Stomach smooth muscle (tissue), 2 donors: ENCODE data around the gene KIF5B.
"Not testable (repeated sequence)": the region's sequence is repeated elsewhere in the genome, so short reads cannot be mapped to it uniquely, and the experiment has no call there.

ENCODE experiments used
- H3K27ac ChIP-seq: one replicate; pipeline ENCODE4 v1.7.0; 2013; ENCODE audit warnings: mild to moderate bottlenecking, low read length, inconsistent platforms
- H3K27me3 ChIP-seq, 2 donors: one replicate each; pipeline ENCODE4 v1.7.0; 2013; ENCODE audit warnings: low read length in 2 of 2; ENCODE audit not compliant: insufficient read depth in 2 of 2, control insufficient read depth in 1 of 2
- H3K36me3 ChIP-seq, 2 donors: one replicate each; pipeline ENCODE4 v1.7.0; 2013; ENCODE audit warnings: low read length in 2 of 2; ENCODE audit not compliant: control insufficient read depth in 2 of 2, insufficient read depth in 2 of 2
- H3K4me1 ChIP-seq: one replicate; pipeline ENCODE4 v1.7.0; 2013; ENCODE audit warnings: low read length; ENCODE audit not compliant: control insufficient read depth, insufficient read depth
- H3K4me3 ChIP-seq, 2 donors: one replicate each; pipeline ENCODE4 v1.7.0; 2013; ENCODE audit warnings: low read length in 2 of 2
- H3K9ac ChIP-seq, 2 donors: one replicate each; pipeline ENCODE4 v1.7.0; 2013; ENCODE audit warnings: low read length in 2 of 2, mild to moderate bottlenecking in 1 of 2
- H3K9me3 ChIP-seq, 2 donors: one replicate each; pipeline ENCODE4 v1.7.0; 2013; ENCODE audit warnings: low read length in 2 of 2; ENCODE audit not compliant: control insufficient read depth in 2 of 2
- donor health status: healthy.
- donor health status: Pancreatic carcinoma.

The KIF5B gene

DNA sequence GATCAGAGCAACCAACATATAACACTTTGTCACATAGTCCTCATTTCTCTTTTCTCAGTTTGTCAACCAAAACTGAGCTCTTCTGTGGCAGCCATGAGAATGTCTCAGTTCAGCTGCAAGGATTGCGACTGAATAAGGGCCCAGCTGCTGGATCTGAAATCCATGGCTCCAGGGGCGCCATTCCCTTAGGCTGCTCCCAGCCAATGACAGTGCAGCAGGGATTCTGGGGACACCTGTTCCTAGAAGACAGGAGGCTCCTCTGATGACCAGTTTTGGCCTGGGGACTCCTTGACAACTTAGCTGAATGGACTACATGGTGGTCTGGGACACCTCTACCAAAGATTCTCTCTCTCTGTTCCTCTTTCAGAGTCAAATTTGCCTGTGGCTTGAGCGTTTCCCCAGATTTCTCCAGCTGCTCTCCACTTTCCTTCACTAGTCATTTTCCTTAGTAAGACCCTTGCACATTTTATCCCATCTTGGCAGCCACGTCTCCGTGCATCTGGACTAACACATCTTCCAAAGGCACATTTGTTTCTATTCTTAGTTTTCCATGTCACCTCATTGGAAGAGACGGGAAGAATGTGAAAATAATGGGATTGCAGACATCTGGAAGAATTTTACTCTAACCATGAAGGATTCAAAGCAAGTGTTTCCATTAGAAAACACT is 28.1 kb upstream of the KIF5B start:
- H3K27ac ChIP-seq = no peak overlapping the region

DNA sequence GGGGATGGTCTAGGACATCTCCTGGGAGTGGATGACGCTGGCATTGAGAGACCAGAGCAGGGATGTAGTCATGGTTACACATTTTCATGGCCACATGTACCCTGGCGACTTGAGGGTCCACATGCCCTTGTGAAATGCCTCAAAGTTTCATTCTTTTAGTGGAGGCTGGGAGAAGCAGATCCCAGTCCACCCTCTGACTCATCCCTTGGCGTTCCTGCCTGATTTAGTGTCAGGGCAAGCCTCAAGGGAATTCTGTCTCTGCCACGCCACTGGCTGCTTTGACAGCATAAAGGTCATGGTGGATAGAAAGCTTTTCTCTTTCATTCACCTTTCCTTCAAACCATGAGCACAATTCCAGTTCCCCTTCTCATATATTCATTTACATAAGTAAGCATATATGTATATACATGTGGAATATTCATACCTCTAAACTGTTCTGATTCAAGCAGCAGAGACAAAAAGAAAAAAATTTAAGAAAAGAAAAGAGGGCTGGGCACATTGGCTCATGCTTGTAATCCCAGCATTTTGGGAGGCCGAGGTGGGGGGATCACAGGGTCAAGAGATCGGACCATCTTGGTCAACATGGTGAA is 21.8 kb upstream of the KIF5B start:
- no peaks in the 10 kb centered on the region for H3K27me3 ChIP-seq
- no peak overlapping the region for H3K27ac ChIP-seq
- H3K9ac ChIP-seq = no peak overlapping the region
- H3K9me3 ChIP-seq = no peaks in the 10 kb centered on the region
- no peak overlapping the region for H3K4me3 ChIP-seq
- H3K4me1 ChIP-seq = no peaks in the 10 kb centered on the region
- no peaks in the 10 kb centered on the region for H3K36me3 ChIP-seq

More for the DNA sequence above, 28.1 kb upstream of the KIF5B start:
- H3K9me3 ChIP-seq = no peaks in the 10 kb centered on the region
- no peak overlapping the region for H3K4me3 ChIP-seq
- no peak overlapping the region for H3K9ac ChIP-seq
- no peaks in the 10 kb centered on the region for H3K4me1 ChIP-seq
- no peaks in the 10 kb centered on the region for H3K36me3 ChIP-seq
- no peaks in the 10 kb centered on the region for H3K27me3 ChIP-seq

DNA sequence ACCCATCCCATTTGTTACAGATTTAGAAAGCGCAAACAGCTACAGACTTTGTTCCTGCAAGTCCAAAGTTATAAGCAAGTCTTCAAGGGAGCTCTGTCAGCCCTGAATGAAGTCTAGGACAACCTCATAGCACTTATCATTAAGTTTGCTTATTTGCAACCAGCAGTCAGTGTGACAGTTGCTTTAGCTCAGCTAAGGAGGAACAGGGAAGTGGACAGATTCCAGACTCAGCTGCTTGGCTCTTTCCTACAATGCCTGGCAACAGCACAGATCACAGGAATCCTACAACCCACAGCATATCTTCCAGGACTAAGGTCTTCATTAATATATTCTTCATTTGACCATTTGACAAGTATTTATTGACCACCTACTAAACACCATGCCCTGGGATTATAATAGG is 17.4 kb upstream of the KIF5B start:
- Histone ChIP-seq H3K4me1 (peaks cover 2% of the 10 kb centered on the region), H3K9me3 (no peaks in the 10 kb centered on the region), H3K4me3 (no peak overlapping the region), H3K36me3 (no peaks in the 10 kb centered on the region), H3K9ac (no peak overlapping the region), H3K27me3 (no peaks in the 10 kb centered on the region), H3K27ac (no peak overlapping the region)

DNA sequence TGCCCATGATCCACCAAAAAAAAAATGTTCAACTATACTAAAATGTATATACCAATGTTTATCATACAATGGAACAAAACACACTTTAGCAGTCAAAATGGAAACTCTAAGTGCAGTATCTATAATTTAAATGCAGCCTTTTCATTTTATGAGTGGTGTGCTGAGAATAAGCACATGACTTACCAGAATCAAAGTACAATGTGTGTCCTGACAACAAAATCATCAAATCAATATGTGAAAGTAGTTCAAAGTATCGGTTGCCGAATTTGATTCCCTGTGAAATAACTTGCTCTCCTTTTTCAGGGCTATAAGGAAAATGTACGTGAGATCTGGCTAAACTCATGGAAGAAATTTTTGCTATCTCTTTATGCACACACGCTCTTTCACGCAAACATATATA is 16.9 kb upstream of the KIF5B start:
- H3K9ac ChIP-seq = no peak overlapping the region
- H3K36me3 ChIP-seq = no peaks in the 10 kb centered on the region
- no peaks in the 10 kb centered on the region for H3K9me3 ChIP-seq
- no peak overlapping the region for H3K4me3 ChIP-seq
- no peaks in the 10 kb centered on the region for H3K27me3 ChIP-seq
- H3K27ac ChIP-seq = no peak overlapping the region
- H3K4me1 ChIP-seq = peaks cover 2% of the 10 kb centered on the region

DNA sequence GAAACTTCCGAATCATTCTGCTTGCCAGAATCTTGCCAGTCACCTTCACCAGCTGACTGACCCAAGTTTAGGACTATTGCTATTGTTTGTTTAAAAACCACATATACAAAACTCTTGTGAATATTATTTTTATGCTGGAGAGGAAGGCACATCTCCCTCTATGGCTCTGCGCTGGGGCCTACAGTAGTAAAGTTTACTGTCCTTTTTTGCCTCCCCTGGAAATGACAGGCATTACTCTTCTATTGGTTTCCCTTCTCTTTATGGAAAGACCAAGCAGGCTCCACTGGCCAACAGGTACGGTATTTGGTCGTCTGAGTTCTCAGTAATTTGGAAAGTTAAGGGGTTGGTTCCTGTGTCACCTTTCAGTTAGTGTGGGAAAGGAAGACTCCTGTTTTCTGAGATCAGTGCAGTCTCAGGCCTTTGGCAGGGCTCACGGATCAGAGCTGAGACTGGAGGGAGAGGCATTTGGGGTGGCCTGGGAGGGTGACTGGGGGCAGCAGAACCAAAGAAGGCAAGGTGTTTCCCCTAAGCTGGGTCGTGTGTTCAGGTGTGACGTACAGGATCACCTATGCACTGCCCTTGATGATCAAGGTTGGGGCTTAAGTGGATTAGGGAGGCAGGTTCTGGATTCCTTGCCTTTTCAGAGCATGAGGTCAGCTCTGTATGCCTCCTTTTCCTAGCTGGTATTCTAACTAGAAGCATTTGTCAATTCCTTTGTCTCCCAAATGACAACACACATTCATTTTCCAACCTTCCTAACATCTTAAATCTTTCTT is 16.0 kb upstream of the KIF5B start:
- Histone ChIP-seq H3K36me3 (no peaks in the 10 kb centered on the region), H3K4me1 (peaks cover 2% of the 10 kb centered on the region), H3K9ac (no peak overlapping the region)

DNA sequence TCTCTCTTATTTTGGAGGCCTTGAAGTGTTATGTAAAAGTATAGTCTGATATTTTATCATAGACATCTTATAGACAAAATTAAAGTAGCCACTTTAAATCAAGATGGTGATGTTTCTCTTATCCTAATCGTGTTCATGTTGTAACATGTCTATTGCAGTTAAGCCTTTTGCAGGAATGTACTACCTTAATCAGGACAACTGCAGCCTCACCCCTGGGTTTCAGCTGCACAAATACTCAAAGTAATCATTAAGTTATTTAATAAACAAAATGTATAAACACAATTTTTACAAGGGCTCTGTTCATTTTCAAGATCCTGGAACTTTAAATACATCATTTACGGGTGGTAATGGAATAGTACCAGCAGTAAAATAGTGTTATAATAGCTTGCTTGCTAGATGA is 14.4 kb upstream of the KIF5B start:
- no peak overlapping the region for H3K27ac ChIP-seq

More for the DNA sequence above, 16.0 kb upstream of the KIF5B start:
- Histone ChIP-seq H3K27ac (no peak overlapping the region), H3K4me3 (no peak overlapping the region), H3K9me3 (no peaks in the 10 kb centered on the region), H3K27me3 (no peaks in the 10 kb centered on the region)

DNA sequence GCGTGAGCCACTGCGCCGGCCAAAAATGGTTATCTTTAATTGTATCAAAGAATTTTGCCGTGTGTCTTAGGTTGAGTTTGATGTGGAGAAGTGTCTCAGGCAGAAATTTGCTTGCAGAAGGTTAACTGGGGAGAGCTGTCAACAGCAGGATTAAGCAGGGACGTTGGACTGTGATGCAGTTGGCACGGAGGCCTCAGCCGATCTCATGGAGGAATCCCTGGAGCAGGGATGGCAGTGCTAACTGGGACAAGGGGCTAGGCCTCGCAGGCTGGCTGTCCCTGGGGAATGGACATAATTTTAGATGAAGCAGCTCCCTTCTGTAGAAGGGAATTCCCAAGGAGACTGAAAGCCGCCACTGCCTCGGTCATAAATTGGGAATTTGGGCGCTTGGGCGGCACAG is 12.3 kb upstream of the KIF5B start:
- Histone ChIP-seq H3K27me3 (no peaks in the 10 kb centered on the region), H3K4me1 (peaks cover 2% of the 10 kb centered on the region), H3K9me3 (no peaks in the 10 kb centered on the region), H3K27ac (no peak overlapping the region), H3K4me3 (no peak overlapping the region), H3K9ac (no peak overlapping the region), H3K36me3 (no peaks in the 10 kb centered on the region)

More for the DNA sequence above, 14.4 kb upstream of the KIF5B start:
- H3K4me1 ChIP-seq = peaks cover 2% of the 10 kb centered on the region
- H3K4me3 ChIP-seq = no peak overlapping the region
- no peaks in the 10 kb centered on the region for H3K36me3 ChIP-seq
- no peak overlapping the region for H3K9ac ChIP-seq
- H3K9me3 ChIP-seq = no peaks in the 10 kb centered on the region
- no peaks in the 10 kb centered on the region for H3K27me3 ChIP-seq

DNA sequence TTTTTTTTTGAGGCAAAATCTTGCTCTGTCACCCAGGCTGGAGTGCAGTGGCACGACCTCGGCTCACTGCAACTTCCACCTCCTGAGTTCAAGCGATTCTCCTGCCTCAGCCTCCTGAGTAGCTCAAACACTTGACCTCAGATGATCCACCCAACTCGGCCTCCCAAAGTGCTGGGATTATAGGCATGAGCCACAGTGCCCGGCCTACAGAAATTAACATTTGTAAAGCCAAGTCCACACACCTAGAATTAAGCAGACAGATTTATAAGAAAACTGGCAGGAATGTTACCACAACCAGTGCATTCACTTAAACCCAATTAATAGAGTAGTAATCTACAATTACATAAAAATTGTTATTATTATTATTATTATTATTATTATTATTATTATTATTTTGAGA is 11.7 kb upstream of the KIF5B start:
- not testable (repeated sequence) for H3K27me3 ChIP-seq, H3K9ac ChIP-seq, H3K4me1 ChIP-seq, H3K4me3 ChIP-seq, H3K27ac ChIP-seq, H3K36me3 ChIP-seq, H3K9me3 ChIP-seq

DNA sequence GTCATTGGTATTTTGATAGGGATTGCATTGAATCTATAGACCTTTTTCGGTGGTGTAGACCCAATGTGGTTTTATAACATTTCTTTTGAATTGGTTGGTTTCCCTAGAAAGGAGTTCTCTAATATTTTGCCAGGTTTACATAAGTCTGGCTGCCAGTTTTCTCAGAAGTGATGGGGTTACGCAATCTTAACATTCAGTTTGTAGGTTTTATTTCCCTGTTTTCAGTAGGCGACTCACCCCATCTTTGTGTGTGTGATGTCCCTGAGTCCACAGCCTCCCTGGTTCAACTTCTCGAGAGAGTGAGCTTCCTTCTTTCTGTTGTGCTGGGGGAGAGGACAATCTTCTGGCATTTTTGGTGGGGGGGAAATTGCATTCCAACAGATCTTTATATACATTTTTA is 9.6 kb upstream of the KIF5B start:
- H3K27ac ChIP-seq = no peak overlapping the region
- no peaks in the 10 kb centered on the region for H3K36me3 ChIP-seq
- H3K9me3 ChIP-seq = no peaks in the 10 kb centered on the region
- H3K27me3 ChIP-seq = no peaks in the 10 kb centered on the region
- H3K4me3 ChIP-seq = no peak overlapping the region
- H3K4me1 ChIP-seq = peaks cover 2% of the 10 kb centered on the region
- no peak overlapping the region for H3K9ac ChIP-seq

DNA sequence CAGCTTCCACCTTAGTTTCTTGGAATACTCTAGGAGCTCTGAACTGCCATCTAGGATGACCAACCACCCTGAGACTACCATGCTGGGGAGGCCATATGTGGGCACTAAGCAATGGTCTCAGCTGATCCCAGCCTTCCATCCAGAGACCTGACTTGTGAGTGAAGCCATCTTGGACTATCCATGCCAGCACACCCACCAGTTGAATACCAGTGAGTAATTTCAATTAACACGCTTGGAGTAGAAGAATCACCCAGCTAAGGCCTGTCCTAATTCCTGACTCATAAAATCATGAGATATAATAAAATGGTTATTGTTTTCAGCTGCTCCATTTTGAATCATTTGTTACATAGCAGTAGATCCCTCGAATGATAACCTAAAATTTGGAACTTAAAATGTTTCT is 5.2 kb upstream of the KIF5B start:
- Histone ChIP-seq H3K27ac (no peak overlapping the region), H3K9ac (no peak overlapping the region), H3K4me3 (no peak overlapping the region), H3K4me1 (peaks cover 5% of the 10 kb centered on the region), H3K27me3 (no peaks in the 10 kb centered on the region), H3K36me3 (no peaks in the 10 kb centered on the region), H3K9me3 (no peaks in the 10 kb centered on the region)

DNA sequence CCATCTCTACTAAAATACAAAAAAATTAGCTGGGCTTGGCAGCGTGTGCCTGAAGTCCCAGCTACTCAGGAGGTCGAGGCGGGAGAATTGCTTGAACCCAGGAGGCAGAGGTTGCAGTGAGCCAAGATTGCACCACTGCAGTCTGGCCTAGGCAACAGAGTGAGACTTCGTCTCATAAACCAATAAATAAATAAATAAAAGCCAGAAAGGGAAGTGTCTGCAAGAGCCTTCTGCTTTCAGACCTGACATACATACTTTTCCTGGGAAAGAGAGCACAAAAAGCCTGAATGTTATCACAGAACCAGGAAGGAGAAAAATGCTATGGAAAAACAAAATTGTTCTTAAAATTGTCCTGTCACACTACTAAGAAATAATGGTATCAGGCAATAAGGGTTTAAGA is 4.1 kb upstream of the KIF5B start:
- H3K4me1 ChIP-seq = peaks cover 5% of the 10 kb centered on the region
- no peak overlapping the region for H3K4me3 ChIP-seq
- no peak overlapping the region for H3K9ac ChIP-seq
- H3K27me3 ChIP-seq = no peaks in the 10 kb centered on the region
- H3K27ac ChIP-seq = no peak overlapping the region
- H3K36me3 ChIP-seq = no peaks in the 10 kb centered on the region
- no peaks in the 10 kb centered on the region for H3K9me3 ChIP-seq
